ENCODE results near the gene ZNF644.
"Not testable (repeated sequence)": the region's sequence is repeated elsewhere in the genome, so short reads cannot be mapped to it uniquely, and the experiment has no call there.

The ZNF644 gene

GRCh38 chr1:90925928-90926869, 95.6 kb downstream of the ZNF644 start:
- no peak for DNase-seq

DNA sequence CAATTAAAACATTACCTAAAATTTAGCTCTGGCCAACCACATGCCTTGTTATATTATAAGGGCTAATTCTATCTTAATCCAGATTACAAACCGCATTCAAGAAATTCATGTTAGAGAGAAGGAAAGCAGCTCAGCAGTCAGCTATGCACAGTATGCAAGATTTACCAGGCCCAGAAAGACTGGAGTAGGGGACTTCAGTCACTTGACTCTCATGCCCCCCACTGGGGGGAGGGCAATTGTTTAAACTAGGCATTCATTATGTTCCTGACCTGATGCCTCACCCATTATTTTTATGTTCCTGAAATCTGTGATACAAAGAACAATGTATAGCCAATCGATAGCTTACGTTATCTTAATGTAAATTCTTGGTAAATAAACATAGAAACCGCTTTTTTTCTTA, 96.9 kb downstream of the ZNF644 start:
- no peak for DNase-seq

GRCh38 chr1:90922996-90923395, 98.8 kb downstream of the ZNF644 start:
- DNase-seq: no peak

DNA sequence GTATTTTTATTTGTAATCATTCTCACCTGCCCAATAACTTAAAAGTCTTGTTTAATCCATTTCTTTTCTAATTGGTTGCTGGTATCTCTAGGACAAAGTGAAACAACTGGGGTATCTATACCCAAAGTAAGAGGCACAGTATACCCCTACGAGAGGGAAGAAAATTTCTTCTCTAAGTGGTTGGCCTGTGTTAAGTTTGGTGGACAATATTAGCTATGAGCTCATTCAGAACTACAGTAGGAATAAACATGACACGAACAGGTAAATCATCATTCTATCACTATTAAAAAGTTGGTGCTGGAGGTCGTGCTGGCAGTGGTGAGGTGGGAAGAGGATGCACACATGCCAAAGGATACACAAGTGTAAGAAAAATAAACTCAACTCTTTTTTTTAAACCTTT, 99.6 kb downstream of the ZNF644 start:
- DNase-seq: no peak

- no peak for DNase-seq
Observed at GRCh38 chr1:90919900-90920299, 101.9 kb downstream of the ZNF644 start.

- DNase-seq: no peak
Observed at GRCh38 chr1:90919190-90919719, 102.6 kb downstream of the ZNF644 start.

DNA sequence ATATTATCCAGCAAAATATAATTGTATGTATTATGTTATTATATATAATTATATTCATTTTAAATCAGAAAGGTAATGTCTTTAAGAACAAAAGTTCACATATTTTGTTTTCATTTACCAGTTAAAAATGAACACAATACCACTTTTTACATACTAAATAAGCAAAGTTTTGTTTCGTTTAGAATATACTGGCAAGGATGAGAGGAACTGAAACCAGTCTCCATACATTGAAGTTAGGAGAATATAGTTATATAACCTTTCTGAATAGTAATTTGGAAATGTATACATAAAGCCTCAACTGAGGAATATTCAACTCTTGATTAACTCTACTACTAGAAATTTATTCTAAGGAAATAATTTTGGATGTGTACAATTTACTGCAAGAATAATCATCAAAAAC, 110.5 kb downstream of the ZNF644 start:
- no peak for DNase-seq

DNA sequence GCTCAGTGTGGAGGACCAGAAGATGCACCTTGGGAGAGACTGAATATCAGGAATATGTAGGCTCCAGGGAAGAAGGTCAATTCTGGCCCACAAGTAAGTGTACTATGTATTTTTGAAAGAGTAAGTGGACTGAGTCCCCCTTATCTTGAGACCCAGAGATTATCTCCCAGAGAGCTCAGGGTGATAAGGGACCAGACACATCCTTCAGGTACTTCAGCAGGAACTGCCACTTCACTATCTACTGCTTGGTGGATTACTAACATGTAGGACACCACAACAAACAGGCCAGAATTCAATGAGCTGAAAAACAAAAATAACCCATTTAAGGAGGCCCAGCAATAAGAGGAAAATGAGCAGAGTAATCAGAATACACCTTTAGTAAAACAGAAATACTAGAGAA, 119.2 kb downstream of the ZNF644 start:
- DNase-seq: no peak

- DNase-seq: no peak
Observed at GRCh38 chr1:90899263-90899662, 122.6 kb downstream of the ZNF644 start.

DNA sequence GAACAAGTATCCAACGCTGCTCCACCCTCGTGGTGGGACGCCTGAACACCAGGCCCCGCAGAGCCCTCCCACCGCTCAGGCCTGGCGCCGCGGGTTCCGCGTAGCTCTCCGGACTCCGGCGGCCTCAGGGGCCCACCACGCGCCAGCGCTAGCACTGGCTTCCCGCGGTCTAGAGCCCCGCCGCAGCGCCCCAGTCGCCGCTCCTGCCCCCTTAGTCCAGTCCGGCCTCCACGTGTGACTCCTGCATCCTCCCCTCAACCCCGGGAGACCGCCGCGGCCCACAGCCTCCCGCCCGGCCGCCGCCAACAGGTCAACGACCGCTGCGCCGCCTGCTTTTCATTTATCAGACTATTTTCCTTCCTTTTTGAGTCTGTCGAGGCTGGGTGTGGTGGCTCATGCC, 128.2 kb downstream of the ZNF644 start:
- DNase-seq: not testable (repeated sequence)

GRCh38 chr1:90892884-90893283, 129.0 kb downstream of the ZNF644 start:
- DNase-seq: not testable (repeated sequence)

- not testable (repeated sequence) for DNase-seq
Observed at GRCh38 chr1:90892196-90892595, 129.6 kb downstream of the ZNF644 start.

DNA sequence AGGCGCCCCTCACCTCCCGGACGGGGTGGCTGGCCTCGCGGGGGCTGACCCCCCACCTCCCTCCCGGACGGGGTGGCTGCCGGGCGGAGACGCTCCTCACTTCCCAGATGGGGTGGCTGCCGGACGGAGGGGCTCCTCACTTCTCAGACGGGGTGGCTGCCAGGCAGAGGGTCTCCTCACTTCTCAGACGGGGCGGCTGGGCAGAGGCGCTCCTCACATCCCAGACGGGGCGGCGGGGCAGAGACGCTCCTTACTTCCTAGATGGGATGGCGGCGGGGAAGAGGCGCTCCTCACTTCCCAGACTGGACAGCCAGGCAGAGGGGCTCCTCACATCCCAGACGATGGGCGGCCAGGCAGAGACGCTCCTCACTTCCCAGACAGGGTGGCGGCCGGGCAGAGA, 130.1 kb downstream of the ZNF644 start:
- not testable (repeated sequence) for DNase-seq

- DNase-seq: no peak
Observed at GRCh38 chr1:90882221-90882620, 139.6 kb downstream of the ZNF644 start.

DNA sequence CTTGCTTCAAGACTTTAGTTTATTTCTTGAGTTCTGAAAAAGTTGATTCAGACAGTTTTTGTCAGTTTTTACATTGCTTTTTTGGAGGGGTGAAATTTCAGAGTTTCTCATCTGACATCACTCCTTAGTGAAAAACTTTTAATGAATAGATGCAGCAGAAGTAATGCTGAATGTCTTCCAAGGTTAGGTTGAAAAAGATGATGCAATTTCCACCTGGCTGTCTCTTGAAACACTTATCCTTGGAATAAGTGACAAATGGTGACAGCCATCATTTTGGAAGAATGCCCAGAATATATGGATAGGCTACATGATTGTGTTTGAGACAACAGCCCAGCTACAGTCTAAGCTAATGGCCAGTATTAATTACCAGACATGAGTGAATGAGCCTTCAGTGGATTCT, 140.8 kb downstream of the ZNF644 start:
- DNase-seq: no peak

- DNase-seq: no peak
Observed at GRCh38 chr1:90879281-90879680, 142.6 kb downstream of the ZNF644 start.

- DNase-seq: no peak
Observed at GRCh38 chr1:90876101-90876500, 145.7 kb downstream of the ZNF644 start.
